GM18519 (cell line): ENCODE results near the gene MAGOH.
"Not testable (repeated sequence)": the region's sequence is repeated elsewhere in the genome, so short reads cannot be mapped to it uniquely, and the experiment has no call there.

Experiments
- ATAC-seq: cut with Tn5 transposase; IDR thresholded peaks from one replicate; pipeline ENCODE4 v1.9.1; 2021; ENCODE audit warnings: mild to moderate bottlenecking, moderate library complexity; ENCODE audit not compliant: unreplicated experiment, low FRiP score

The MAGOH gene

GRCh38 chr1:53241828-53242227 is 3.5 kb upstream of the MAGOH start:
- no peak for ATAC-seq

DNA sequence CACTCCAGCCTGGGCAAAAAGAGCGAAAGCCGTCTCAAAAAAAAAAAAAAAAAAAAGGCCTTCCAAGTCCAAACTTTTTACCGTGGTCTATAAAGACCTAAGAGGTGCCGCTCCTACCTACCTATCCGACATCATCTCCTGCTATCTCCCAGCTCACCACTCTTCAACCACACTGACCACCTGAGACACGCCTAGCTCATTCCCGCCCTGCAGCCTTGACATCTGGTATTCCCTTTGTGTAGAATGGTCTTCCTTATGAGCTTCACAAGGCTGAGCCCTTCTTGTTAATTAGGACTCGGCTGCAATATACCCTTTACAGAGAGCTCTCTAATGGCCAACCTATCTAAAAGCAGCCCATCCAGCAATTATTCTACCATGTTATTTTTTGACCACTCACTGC is 680 bp downstream of the MAGOH start:
- ATAC-seq: no peak

DNA sequence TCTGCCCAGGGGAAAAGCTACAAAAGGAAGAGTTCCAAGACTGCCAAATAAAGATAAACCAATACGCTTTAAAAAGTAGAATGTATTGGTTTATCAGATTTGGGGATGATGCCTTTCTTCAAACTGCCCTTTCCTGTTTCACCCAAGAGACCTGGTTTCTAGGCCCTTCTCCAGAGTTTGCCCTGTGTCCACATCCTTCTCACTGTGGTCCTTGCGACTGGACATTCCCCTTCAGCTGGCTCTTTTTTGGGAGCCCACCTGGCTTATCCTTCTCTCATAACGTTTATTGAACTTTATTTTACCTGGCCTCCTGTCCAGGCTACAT is 17.4 kb downstream of the MAGOH start:
- ATAC-seq: no peak

DNA sequence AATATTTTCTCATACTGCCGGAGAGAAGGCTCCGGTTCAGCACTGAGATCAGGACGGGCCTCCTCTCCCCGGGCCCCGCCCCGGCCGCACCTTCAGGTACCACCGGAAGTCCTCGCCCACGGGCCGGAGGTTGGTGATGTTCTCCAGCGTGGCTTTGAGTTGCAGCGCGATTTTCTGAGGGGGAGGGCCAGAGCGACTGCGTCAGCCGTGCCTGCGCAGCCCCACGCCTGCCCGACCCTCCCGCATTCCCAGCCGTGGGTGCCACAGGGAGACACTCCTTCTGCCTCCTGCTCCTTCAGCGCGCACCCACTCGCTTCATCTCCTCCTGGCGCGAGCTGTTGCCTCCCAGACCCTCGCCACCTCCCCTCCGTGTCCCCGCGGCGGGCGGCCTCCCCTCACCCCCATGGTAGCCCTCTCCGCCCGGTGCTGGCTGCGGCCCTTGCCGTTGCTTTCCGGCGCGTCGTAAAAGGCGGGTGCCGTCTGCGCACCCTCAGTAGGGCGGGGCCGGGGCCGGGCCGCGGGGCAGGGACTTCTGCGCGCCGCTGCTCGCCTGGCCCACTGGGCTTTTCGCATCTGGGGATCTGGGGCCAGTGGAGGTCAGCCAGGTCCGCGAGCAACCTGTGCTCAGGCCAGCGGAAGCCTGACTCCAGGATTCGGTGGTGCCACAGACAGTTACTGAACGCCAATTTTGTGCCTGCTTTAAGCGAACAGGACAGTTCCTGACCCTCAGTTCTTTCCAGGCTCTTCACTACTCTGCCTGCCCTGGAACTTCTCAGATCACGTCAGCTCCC is 18.0 kb downstream of the MAGOH start, which contains the start of gene CZIB:
CZIB (minus strand) TSS at position 464 of the 791 bp plus-strand sequence; CDS start at position 405, 59 bp downstream.
- peak; percentile 82 for ATAC-seq

DNA sequence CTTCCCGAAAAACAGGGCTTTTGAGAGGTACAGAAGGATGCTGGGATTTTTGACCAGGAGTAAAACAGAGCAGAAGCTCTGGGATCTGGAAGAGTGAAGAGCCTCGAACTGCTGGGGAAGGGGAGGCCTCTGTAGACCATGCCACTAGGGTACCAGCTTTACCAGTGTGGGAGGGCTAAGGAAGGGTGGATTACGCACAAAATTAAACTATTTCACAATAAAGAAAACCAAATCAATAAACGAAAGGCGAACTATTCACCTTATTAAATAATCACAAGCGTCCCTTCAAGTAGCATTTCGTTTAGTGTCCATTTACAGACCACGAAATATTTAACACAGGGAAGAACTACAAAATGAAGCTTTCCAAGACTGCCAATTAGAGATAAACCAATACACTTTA is 18.6 kb downstream of the MAGOH start:
- ATAC-seq: no peak

DNA sequence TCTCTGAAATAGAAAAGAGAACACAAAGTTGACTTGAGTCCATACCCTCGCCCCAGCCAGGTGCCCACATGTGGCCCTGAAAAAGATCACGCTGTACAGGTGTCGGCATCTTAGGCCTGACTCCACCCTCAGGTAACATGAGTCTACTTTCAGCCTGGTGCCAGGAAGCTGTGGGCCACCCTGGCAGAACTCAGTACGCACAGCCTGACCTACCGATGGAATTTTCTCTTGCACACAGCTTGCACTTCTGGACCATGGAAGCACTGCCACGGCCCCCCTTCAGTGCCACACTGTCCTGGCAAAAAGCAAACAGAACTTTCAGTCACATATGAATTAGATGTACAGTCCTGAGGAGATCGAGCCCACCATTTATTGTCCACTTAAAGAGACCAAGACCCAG is 20.1 kb downstream of the MAGOH start:
- ATAC-seq: no peak

- ATAC-seq: no peak
These were observed 23.9 kb downstream of the MAGOH start for GRCh38 chr1:53214376-53214940.

- ATAC-seq: no peak
These were observed 27.4 kb downstream of the MAGOH start for GRCh38 chr1:53210954-53211353.

DNA sequence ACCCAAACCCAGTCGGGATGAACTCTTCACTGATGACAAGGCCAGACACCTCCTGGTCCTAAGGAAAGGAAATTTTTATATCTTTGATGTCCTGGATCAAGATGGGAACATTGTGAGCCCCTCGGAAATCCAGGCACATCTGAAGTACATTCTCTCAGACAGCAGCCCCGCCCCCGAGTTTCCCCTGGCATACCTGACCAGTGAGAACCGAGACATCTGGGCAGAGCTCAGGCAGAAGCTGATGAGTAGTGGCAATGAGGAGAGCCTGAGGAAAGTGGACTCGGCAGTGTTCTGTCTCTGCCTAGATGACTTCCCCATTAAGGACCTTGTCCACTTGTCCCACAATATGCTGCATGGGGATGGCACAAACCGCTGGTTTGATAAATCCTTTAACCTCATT is 28.0 kb downstream of the MAGOH start:
- no peak for ATAC-seq

GRCh38 chr1:53207726-53208125 is 30.6 kb downstream of the MAGOH start:
- no peak for ATAC-seq

- ATAC-seq: no peak
These were observed 31.5 kb downstream of the MAGOH start for GRCh38 chr1:53206735-53207379.

- not testable (repeated sequence) for ATAC-seq
These were observed 32.1 kb downstream of the MAGOH start for GRCh38 chr1:53206083-53206685.

- ATAC-seq: not testable (repeated sequence)
These were observed 32.8 kb downstream of the MAGOH start for GRCh38 chr1:53205496-53205895.

- no peak for ATAC-seq
These were observed 34.9 kb downstream of the MAGOH start for GRCh38 chr1:53203466-53203865.

GRCh38 chr1:53198241-53198651 is 40.1 kb downstream of the MAGOH start:
- ATAC-seq: no peak

DNA sequence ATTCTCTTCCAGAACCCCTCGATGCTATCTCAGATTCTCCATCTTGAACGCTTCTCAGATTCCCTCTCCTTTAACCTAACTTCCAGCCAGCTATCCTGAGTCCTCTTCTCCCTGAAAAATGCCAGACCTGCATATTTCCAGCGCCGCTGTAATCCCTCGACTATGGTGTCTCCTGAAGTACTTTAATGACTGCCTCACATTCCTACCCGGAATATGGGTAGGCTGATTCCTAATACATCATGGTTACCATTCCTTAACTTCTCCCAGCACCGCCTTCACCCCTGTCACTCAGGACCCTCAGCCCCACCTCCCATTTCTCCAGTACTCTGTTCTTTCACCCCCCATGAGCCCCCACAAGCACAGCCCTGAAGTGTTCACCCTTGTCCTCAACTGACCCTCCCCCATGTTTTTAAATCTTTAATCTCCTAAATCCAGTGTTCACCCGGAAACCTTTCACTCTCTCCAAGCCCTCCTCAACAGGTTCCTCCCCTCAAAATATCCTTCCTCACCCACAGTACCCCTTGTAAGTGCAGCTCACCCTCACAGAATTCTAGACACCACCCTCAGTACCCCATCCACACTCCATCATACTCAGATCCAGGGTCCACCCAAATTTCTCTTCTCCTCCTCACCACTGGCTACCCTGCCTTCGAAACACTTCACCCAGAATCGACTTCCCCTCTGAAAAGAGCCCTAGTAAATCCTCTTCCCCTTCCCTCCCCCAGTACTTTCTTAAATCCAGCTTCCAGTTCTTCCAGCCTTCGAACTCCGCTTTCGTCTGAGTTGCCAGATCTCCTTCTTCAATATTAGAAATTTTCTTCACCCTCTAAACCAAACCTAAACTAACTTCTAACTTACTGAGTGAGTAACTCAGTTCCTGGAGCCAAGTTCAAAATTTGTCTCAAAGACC is 40.8 kb downstream of the MAGOH start:
- no peak for ATAC-seq

GRCh38 chr1:53196485-53197290 is 41.6 kb downstream of the MAGOH start, which contains the start of gene CPT2:
TSS of gene CPT2 (plus strand) at chr1:53196824. CDS start at chr1:53196944, 120 bp downstream.
- peak; percentile 90 for ATAC-seq

GRCh38 chr1:53196017-53196484 is 42.3 kb downstream of the MAGOH start:
- ATAC-seq: no peak
